Activated CD8-positive, alpha-beta memory T cell treated with anti-CD3 and anti-CD28 coated beads, Interleukin-2, amount 50 U/mL, for 1 hour (primary cell): ENCODE results near the gene TCHH.
"Not testable (repeated sequence)": the region's sequence is repeated elsewhere in the genome, so short reads cannot be mapped to it uniquely, and the experiment has no call there.

Experiments
- DNase-seq: peaks from one replicate; pipeline ENCODE4 v3.0.0-alpha.2; 2020; ENCODE audit errors: extremely low read depth

Gene TCHH

GRCh38 chr1:152112101-152112884, 3.0 kb downstream of the TCHH start:
- DNase-seq: no peak

GRCh38 chr1:152111515-152111968, 3.7 kb downstream of the TCHH start:
- no peak for DNase-seq

GRCh38 chr1:152110860-152111514, 4.3 kb downstream of the TCHH start:
- DNase-seq: no peak

GRCh38 chr1:152110365-152110859, 4.8 kb downstream of the TCHH start:
- DNase-seq: no peak

- no peak for DNase-seq
Measured at GRCh38 chr1:152109998-152110294, 5.3 kb downstream of the TCHH start.

- DNase-seq: no peak
Measured at GRCh38 chr1:152109231-152109997, 5.8 kb downstream of the TCHH start.

- DNase-seq: no peak
Measured at GRCh38 chr1:152108882-152109222, 6.4 kb downstream of the TCHH start.

- DNase-seq: no peak
Measured at GRCh38 chr1:152107984-152108881, 7.0 kb downstream of the TCHH start.

GRCh38 chr1:152107031-152107983, 7.9 kb downstream of the TCHH start:
- DNase-seq: no peak

- DNase-seq: no peak
Measured at GRCh38 chr1:152104854-152105253, 10.4 kb downstream of the TCHH start.

- DNase-seq: no peak
Measured at GRCh38 chr1:152096931-152097330, 18.3 kb downstream of the TCHH start.

- no peak for DNase-seq
Measured at GRCh38 chr1:152089014-152089674, 26.1 kb downstream of the TCHH start, which contains the start of gene TCHHL1. TSS of gene TCHHL1 (minus strand) at chr1:152089064. CDS start at chr1:152088143, 921 bp downstream.

- no peak for DNase-seq
Measured at GRCh38 chr1:152086760-152087159, 28.5 kb downstream of the TCHH start.

GRCh38 chr1:152084853-152085252, 30.4 kb downstream of the TCHH start:
- DNase-seq: no peak

- not testable (repeated sequence) for DNase-seq
Measured at GRCh38 chr1:152081026-152081425, 34.2 kb downstream of the TCHH start.

- DNase-seq: not testable (repeated sequence)
Measured at GRCh38 chr1:152080494-152080893, 34.8 kb downstream of the TCHH start.

- no peak for DNase-seq
Measured at GRCh38 chr1:152078831-152079441, 36.3 kb downstream of the TCHH start.

GRCh38 chr1:152072311-152072710, 42.9 kb downstream of the TCHH start:
- DNase-seq: no peak

- no peak for DNase-seq
Measured at GRCh38 chr1:152071123-152071522, 44.1 kb downstream of the TCHH start.
